Stomach (tissue), 4 donors: ENCODE results near the gene ZNF844.

ENCODE experiments used
- POLR2A ChIP-seq, 4 donors: fragments of 450-650 bp; IDR thresholded peaks; one replicate each; pipeline ENCODE4 v1.6.1; 2016; ENCODE audit warnings: antibody characterized with exemption in 4 of 4, control low read depth in 2 of 4, mild to moderate bottlenecking in 1 of 4, moderate library complexity in 1 of 4
- TF ChIP-seq, protein P1 (sequence below), 7 experiments: fragments of 450-650 bp in 4 of 7; fragments of 200-600 bp in 3 of 7; sonication (generic) in 3 of 7; IDR thresholded peaks; one replicate each; pipeline ENCODE4 v1.5.1; 2016 to 2019; ENCODE audit warnings: antibody characterized with exemption in 7 of 7, control low read depth in 2 of 7, mild to moderate bottlenecking in 1 of 7

DNA sequence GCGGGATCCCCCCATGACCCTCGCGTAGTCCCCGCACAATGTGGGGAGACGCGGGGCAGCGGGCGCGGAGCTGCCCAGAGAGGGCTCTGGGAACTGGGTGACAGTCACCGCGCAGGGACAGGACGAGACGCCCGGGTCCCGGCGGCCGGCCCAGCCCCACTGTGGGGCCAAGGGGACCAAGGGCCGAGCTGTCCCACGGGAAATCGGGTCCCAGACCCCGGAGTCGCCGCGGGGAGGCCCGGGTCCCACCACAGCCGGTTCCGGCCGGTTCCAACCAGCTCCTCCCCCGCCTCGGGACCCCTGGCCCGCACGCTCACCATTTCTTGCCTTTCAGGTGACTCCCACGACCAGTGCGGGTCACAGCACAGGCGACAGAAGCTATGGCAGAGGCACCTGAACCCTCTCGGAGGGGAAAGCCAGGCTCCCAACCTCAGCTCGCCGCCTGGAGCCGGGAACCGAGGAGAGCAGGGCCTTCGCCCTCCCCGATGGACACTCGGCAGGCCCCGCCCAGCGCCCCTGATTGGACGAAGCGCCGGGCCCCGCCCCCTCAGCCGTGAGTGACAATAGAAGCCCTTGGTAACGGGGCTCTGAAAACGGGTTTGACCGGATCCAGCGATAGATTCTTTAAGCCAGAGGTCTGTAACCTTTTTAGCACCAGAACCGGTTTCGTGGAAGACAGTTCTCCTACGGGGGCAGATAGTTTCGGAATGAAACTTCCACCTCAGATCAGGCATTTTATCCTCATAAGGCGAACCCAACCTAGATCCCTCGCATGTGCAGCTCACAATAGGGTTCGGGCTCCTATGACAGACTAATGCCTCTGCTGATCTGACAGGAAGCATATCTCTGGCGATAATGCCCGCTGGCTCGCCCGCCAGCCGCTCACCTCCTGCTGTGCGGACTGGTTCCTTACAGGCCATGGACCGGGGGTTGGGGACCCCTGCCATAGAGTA is 29.0 kb upstream of the ZNF844 start, which contains the start of gene ZNF433:
- TF ChIP-seq, protein P1, sequence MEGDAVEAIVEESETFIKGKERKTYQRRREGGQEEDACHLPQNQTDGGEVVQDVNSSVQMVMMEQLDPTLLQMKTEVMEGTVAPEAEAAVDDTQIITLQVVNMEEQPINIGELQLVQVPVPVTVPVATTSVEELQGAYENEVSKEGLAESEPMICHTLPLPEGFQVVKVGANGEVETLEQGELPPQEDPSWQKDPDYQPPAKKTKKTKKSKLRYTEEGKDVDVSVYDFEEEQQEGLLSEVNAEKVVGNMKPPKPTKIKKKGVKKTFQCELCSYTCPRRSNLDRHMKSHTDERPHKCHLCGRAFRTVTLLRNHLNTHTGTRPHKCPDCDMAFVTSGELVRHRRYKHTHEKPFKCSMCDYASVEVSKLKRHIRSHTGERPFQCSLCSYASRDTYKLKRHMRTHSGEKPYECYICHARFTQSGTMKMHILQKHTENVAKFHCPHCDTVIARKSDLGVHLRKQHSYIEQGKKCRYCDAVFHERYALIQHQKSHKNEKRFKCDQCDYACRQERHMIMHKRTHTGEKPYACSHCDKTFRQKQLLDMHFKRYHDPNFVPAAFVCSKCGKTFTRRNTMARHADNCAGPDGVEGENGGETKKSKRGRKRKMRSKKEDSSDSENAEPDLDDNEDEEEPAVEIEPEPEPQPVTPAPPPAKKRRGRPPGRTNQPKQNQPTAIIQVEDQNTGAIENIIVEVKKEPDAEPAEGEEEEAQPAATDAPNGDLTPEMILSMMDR (IDR thresholded peaks at IDR 0.05), result no peak
- TF ChIP-seq POLR2A (IDR thresholded peaks at IDR 0.05), result no peak
